Measurements from ENCODE around the gene STARD5. TPM values are rescaled to one million over a fixed set of nuclear protein-coding genes. Genes with fewer than 3 reads are reported as not detected.

STARD5 gene
- polyA plus RNA-seq, 4 donors: 7.8 to 56.0 (median 16.8) TPM

GRCh38 chr15:81327516-81327915, 3.6 kb upstream of the STARD5 start:
- WGBS, 3 donors: 71 to 75% (median 73%) methylated on average over 3 of the region's 3 CpGs
- no peaks in the 10 kb centered on the region for H3K9me3 ChIP-seq (ENCODE audit: control insufficient read depth in 2 of 2, insufficient read depth in 1 of 2, low read depth in 1 of 2, low read length in 1 of 2)
- FAIRE-seq: no peak
- DNase-seq: peak in 1 of 2 donors; percentile 38
- peak overlapping the region in 1 of 3 donors; percentile 4 for H3K27ac ChIP-seq (ENCODE audit: low read depth in 1 of 3, low read length in 2 of 3)
- peaks cover 0 to 17% (median 0%) of the 10 kb centered on the region in 3 donors for H3K4me1 ChIP-seq (ENCODE audit: control insufficient read depth in 3 of 3, insufficient read depth in 2 of 3, low read depth in 1 of 3, low read length in 2 of 3)
- H3K4me3 ChIP-seq (ENCODE audit: low read depth in 1 of 3, low read length in 3 of 3): no peak overlapping the region
- H3K36me3 ChIP-seq (ENCODE audit: control insufficient read depth in 3 of 3, insufficient read depth in 2 of 3, low read depth in 1 of 3, low read length in 3 of 3): no peaks in the 10 kb centered on the region
- no peaks in the 10 kb centered on the region for H3K27me3 ChIP-seq (ENCODE audit: control insufficient read depth in 3 of 3, insufficient read depth in 3 of 3, low read length in 3 of 3)

GRCh38 chr15:81326466-81327212, 2.7 kb upstream of the STARD5 start:
- no peak for DNase-seq
- Histone ChIP-seq H3K4me3 (ENCODE audit: low read depth in 1 of 3, low read length in 3 of 3) (no peak overlapping the region), H3K36me3 (ENCODE audit: control insufficient read depth in 3 of 3, insufficient read depth in 2 of 3, low read depth in 1 of 3, low read length in 3 of 3) (peaks cover 0 to 4% (median 0%) of the 10 kb centered on the region in 3 donors), H3K27ac (ENCODE audit: low read depth in 1 of 3, low read length in 2 of 3) (no peak overlapping the region), H3K27me3 (ENCODE audit: control insufficient read depth in 3 of 3, insufficient read depth in 3 of 3, low read length in 3 of 3) (no peaks in the 10 kb centered on the region), H3K4me1 (ENCODE audit: control insufficient read depth in 3 of 3, insufficient read depth in 2 of 3, low read depth in 1 of 3, low read length in 2 of 3) (peaks cover 0 to 16% (median 0%) of the 10 kb centered on the region in 3 donors), H3K9me3 (ENCODE audit: control insufficient read depth in 2 of 2, insufficient read depth in 1 of 2, low read depth in 1 of 2, low read length in 1 of 2) (no peaks in the 10 kb centered on the region)
- WGBS, 3 donors: 77 to 88% (median 85%) methylated on average over 7 of the region's 7 CpGs
- FAIRE-seq: no peak

- peak overlapping the region; percentile 71 to 91 (median 86) for H3K4me3 ChIP-seq (ENCODE audit: low read depth in 1 of 3, low read length in 3 of 3)
- peak overlapping the region; percentile 72 to 92 (median 87) for H3K27ac ChIP-seq (ENCODE audit: low read depth in 1 of 3, low read length in 2 of 3)
- peaks cover 0 to 6% (median 0%) of the 10 kb centered on the region in 3 donors for H3K4me1 ChIP-seq (ENCODE audit: control insufficient read depth in 3 of 3, insufficient read depth in 2 of 3, low read depth in 1 of 3, low read length in 2 of 3)
- DNase-seq (peak in 1 of 2 donors; percentile 49), FAIRE-seq (no peak)
- H3K36me3 ChIP-seq (ENCODE audit: control insufficient read depth in 3 of 3, insufficient read depth in 2 of 3, low read depth in 1 of 3, low read length in 3 of 3): peaks cover 0 to 23% (median 4%) of the 10 kb centered on the region in 3 donors
- no peaks in the 10 kb centered on the region for H3K27me3 ChIP-seq (ENCODE audit: control insufficient read depth in 3 of 3, insufficient read depth in 3 of 3, low read length in 3 of 3)
- 2 to 11% (median 7%) methylated on average over 4 of the region's 4 CpGs for WGBS, 3 donors
- no peaks in the 10 kb centered on the region for H3K9me3 ChIP-seq (ENCODE audit: control insufficient read depth in 2 of 2, insufficient read depth in 1 of 2, low read depth in 1 of 2, low read length in 1 of 2)
Measured at GRCh38 chr15:81323559-81323943, 390 bp downstream of the STARD5 start.

DNA sequence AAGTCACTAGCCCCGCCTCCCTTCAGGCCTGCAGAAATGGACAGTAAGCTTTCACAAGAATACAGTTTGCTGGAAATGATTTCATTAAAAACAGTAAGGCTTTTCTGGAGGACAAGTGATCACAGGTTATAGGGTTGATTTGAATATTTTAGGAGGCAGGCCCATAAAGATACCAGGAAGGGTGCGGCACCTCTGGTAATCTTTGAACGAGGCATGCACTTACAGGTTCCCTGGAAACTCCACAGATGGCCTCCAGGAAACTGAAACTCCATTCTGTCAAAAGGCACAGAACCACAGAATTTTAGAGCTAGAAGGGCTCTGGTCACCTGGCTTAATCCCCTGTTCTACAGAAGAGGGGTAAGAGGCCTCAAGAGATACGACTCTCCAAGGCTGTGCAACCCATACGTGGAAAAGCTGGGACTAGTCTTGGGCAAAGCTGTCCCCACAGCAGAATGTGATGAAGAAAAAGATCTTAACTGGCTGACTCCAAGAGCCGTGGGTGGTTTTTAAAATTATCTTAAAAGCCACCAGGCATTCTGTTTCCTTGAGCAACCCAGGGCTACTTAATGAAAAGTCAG, 1.2 kb downstream of the STARD5 start:
- no peak for FAIRE-seq
- H3K27ac ChIP-seq (ENCODE audit: low read depth in 1 of 3, low read length in 2 of 3): peak overlapping the region; percentile 63 to 87 (median 76)
- H3K4me3 ChIP-seq (ENCODE audit: low read depth in 1 of 3, low read length in 3 of 3): peak overlapping the region in 2 of 3 donors; percentile 38 to 71
- H3K4me1 ChIP-seq (ENCODE audit: control insufficient read depth in 3 of 3, insufficient read depth in 2 of 3, low read depth in 1 of 3, low read length in 2 of 3): peaks cover 0 to 6% (median 0%) of the 10 kb centered on the region in 3 donors
- WGBS, 3 donors: 28 to 53% (median 39%) methylated on average over 6 of the region's 6 CpGs
- H3K9me3 ChIP-seq (ENCODE audit: control insufficient read depth in 2 of 2, insufficient read depth in 1 of 2, low read depth in 1 of 2, low read length in 1 of 2): no peaks in the 10 kb centered on the region
- peak; percentile 78 to 80 for DNase-seq
- H3K36me3 ChIP-seq (ENCODE audit: control insufficient read depth in 3 of 3, insufficient read depth in 2 of 3, low read depth in 1 of 3, low read length in 3 of 3): peaks cover 1 to 28% (median 8%) of the 10 kb centered on the region in 3 donors
- H3K27me3 ChIP-seq (ENCODE audit: control insufficient read depth in 3 of 3, insufficient read depth in 3 of 3, low read length in 3 of 3): no peaks in the 10 kb centered on the region

- H3K4me3 ChIP-seq (ENCODE audit: low read depth in 1 of 3, low read length in 3 of 3): no peak overlapping the region
- no peak for FAIRE-seq
- no peaks in the 10 kb centered on the region for H3K9me3 ChIP-seq (ENCODE audit: control insufficient read depth in 2 of 2, insufficient read depth in 1 of 2, low read depth in 1 of 2, low read length in 1 of 2)
- peaks cover 4 to 38% (median 11%) of the 10 kb centered on the region in 3 donors for H3K36me3 ChIP-seq (ENCODE audit: control insufficient read depth in 3 of 3, insufficient read depth in 2 of 3, low read depth in 1 of 3, low read length in 3 of 3)
- H3K27me3 ChIP-seq (ENCODE audit: control insufficient read depth in 3 of 3, insufficient read depth in 3 of 3, low read length in 3 of 3): no peaks in the 10 kb centered on the region
- DNase-seq: no peak
- H3K4me1 ChIP-seq (ENCODE audit: control insufficient read depth in 3 of 3, insufficient read depth in 2 of 3, low read depth in 1 of 3, low read length in 2 of 3): peaks cover 0 to 4% (median 0%) of the 10 kb centered on the region in 3 donors
- 88 to 100% (median 94%) methylated on average over 1 of the region's 1 CpG for WGBS, 3 donors
- no peak overlapping the region for H3K27ac ChIP-seq (ENCODE audit: low read depth in 1 of 3, low read length in 2 of 3)
Measured at GRCh38 chr15:81321667-81322066, 2.3 kb downstream of the STARD5 start.

- Histone ChIP-seq H3K27me3 (ENCODE audit: control insufficient read depth in 3 of 3, insufficient read depth in 3 of 3, low read length in 3 of 3) (no peaks in the 10 kb centered on the region), H3K4me1 (ENCODE audit: control insufficient read depth in 3 of 3, insufficient read depth in 2 of 3, low read depth in 1 of 3, low read length in 2 of 3) (peaks cover 0 to 4% (median 0%) of the 10 kb centered on the region in 3 donors), H3K27ac (ENCODE audit: low read depth in 1 of 3, low read length in 2 of 3) (no peak overlapping the region), H3K9me3 (ENCODE audit: control insufficient read depth in 2 of 2, insufficient read depth in 1 of 2, low read depth in 1 of 2, low read length in 1 of 2) (no peaks in the 10 kb centered on the region), H3K36me3 (ENCODE audit: control insufficient read depth in 3 of 3, insufficient read depth in 2 of 3, low read depth in 1 of 3, low read length in 3 of 3) (peaks cover 4 to 68% (median 18%) of the 10 kb centered on the region in 3 donors), H3K4me3 (ENCODE audit: low read depth in 1 of 3, low read length in 3 of 3) (no peak overlapping the region)
- no peak for DNase-seq
- no peak for FAIRE-seq
- 87 to 94% (median 90%) methylated on average over 6 of the region's 6 CpGs for whole genome bisulfite sequencing, 3 donors
Measured at GRCh38 chr15:81317642-81318017, 6.3 kb downstream of the STARD5 start.

- no peaks in the 10 kb centered on the region for H3K9me3 ChIP-seq (ENCODE audit: control insufficient read depth in 2 of 2, insufficient read depth in 1 of 2, low read depth in 1 of 2, low read length in 1 of 2)
- no peak overlapping the region for H3K27ac ChIP-seq (ENCODE audit: low read depth in 1 of 3, low read length in 2 of 3)
- H3K36me3 ChIP-seq (ENCODE audit: control insufficient read depth in 3 of 3, insufficient read depth in 2 of 3, low read depth in 1 of 3, low read length in 3 of 3): peaks cover 4 to 73% (median 23%) of the 10 kb centered on the region in 3 donors
- FAIRE-seq: no peak
- H3K4me1 ChIP-seq (ENCODE audit: control insufficient read depth in 3 of 3, insufficient read depth in 2 of 3, low read depth in 1 of 3, low read length in 2 of 3): no peaks in the 10 kb centered on the region
- DNase-seq: no peak
- 76 to 88% (median 80%) methylated on average over 3 of the region's 3 CpGs for WGBS, 3 donors
- no peak overlapping the region for H3K4me3 ChIP-seq (ENCODE audit: low read depth in 1 of 3, low read length in 3 of 3)
- H3K27me3 ChIP-seq (ENCODE audit: control insufficient read depth in 3 of 3, insufficient read depth in 3 of 3, low read length in 3 of 3): no peaks in the 10 kb centered on the region
Measured at GRCh38 chr15:81316267-81316666, 7.7 kb downstream of the STARD5 start.

DNA sequence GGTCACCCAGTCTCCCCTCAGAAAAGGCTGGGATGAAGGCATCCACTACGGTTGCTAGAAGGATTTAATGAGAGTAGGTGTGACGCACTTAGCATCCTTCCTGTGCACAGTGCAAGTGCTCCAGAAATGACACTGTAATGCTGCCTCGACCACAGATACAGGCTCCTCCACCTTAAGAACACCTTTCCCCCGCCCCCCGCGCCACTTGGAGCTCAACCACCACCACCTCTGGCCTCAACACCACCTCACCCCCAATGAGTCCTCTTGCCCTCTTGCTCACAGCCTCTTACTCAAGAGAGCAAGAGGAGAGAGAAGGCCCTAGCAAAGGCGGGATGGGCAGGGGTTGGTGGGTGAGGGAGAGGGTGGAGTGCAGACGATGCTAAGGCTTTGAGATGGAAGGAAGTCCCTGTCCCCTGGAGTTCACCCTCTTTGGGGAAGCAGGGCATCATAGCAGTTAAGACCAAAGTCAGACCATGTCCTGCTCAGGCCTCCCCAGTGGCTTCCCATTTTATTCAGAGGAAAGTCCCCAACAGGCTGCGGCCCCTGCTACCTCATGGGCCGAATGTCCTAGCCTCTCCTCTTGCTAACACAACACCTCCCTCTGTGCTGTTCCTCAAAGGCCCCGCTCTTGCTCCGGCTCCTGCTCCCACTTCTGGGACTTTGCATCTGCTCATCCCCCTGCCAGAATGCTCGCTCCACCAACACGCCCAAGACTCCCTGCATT, 8.3 kb downstream of the STARD5 start:
- Histone ChIP-seq H3K27me3 (ENCODE audit: control insufficient read depth in 3 of 3, insufficient read depth in 3 of 3, low read length in 3 of 3) (no peaks in the 10 kb centered on the region), H3K27ac (ENCODE audit: low read depth in 1 of 3, low read length in 2 of 3) (peak overlapping the region in 1 of 3 donors; percentile 32), H3K36me3 (ENCODE audit: control insufficient read depth in 3 of 3, insufficient read depth in 2 of 3, low read depth in 1 of 3, low read length in 3 of 3) (peaks cover 4 to 74% (median 24%) of the 10 kb centered on the region in 3 donors), H3K4me1 (ENCODE audit: control insufficient read depth in 3 of 3, insufficient read depth in 2 of 3, low read depth in 1 of 3, low read length in 2 of 3) (no peaks in the 10 kb centered on the region), H3K9me3 (ENCODE audit: control insufficient read depth in 2 of 2, insufficient read depth in 1 of 2, low read depth in 1 of 2, low read length in 1 of 2) (no peaks in the 10 kb centered on the region), H3K4me3 (ENCODE audit: low read depth in 1 of 3, low read length in 3 of 3) (no peak overlapping the region)
- 82 to 87% (median 83%) methylated on average over 14 of the region's 14 CpGs for WGBS, 3 donors
- DNase-seq (no peak), FAIRE-seq (no peak)
